Activated CD8-positive, alpha-beta memory T cell treated with anti-CD3 and anti-CD28 coated beads, Interleukin-2, amount 50 U/mL, for 4 hours (primary cell): ENCODE results near the gene UBC.
"Not testable (repeated sequence)": the region's sequence is repeated elsewhere in the genome, so short reads cannot be mapped to it uniquely, and the experiment has no call there.

Source experiments
- DNase-seq: peaks from one replicate; pipeline ENCODE4 v3.0.0-alpha.2; 2020

The UBC gene

GRCh38 chr12:124913474-124914391 lies 717 bp downstream of the UBC start:
- peak; percentile 95 for DNase-seq

GRCh38 chr12:124912529-124913287 lies 1.7 kb downstream of the UBC start:
- not testable (repeated sequence) for DNase-seq

GRCh38 chr12:124911521-124911920 lies 2.9 kb downstream of the UBC start:
- not testable (repeated sequence) for DNase-seq

GRCh38 chr12:124910561-124911478 lies 3.6 kb downstream of the UBC start:
- DNase-seq = no peak

GRCh38 chr12:124909831-124910560 lies 4.5 kb downstream of the UBC start:
- no peak for DNase-seq

- peak; percentile 87 for DNase-seq
These were observed 7.7 kb downstream of the UBC start for GRCh38 chr12:124906606-124907261.

- DNase-seq = no peak
These were observed 9.9 kb downstream of the UBC start for GRCh38 chr12:124904306-124905098.

GRCh38 chr12:124902916-124903315 lies 11.5 kb downstream of the UBC start:
- no peak for DNase-seq

GRCh38 chr12:124901003-124901402 lies 13.4 kb downstream of the UBC start:
- DNase-seq = no peak

GRCh38 chr12:124900345-124900795 lies 14.1 kb downstream of the UBC start:
- not testable (repeated sequence) for DNase-seq

- DNase-seq = no peak
These were observed 15.5 kb downstream of the UBC start for GRCh38 chr12:124898923-124899294.

GRCh38 chr12:124898200-124898922 lies 16.1 kb downstream of the UBC start:
- peak; percentile 65 for DNase-seq

- DNase-seq = no peak
These were observed 18.0 kb downstream of the UBC start for GRCh38 chr12:124896461-124896860.

GRCh38 chr12:124893792-124894516 lies 20.5 kb downstream of the UBC start:
- DNase-seq = no peak

- DNase-seq = no peak
These were observed 26.2 kb downstream of the UBC start for GRCh38 chr12:124888260-124888659.

- not testable (repeated sequence) for DNase-seq
These were observed 26.7 kb downstream of the UBC start for GRCh38 chr12:124887766-124888165.

- DNase-seq = no peak
These were observed 29.6 kb downstream of the UBC start for GRCh38 chr12:124884587-124885438.
